GM12801 (cell line): ENCODE results near the gene PDE3A.

Source experiments
- CTCF ChIP-seq: IDR thresholded peaks from one replicate; pipeline ENCODE4 v1.5.1; 2011; ENCODE audit warnings: control low read depth; ENCODE audit not compliant: insufficient read length; ENCODE audit errors: extremely low read depth

PDE3A gene

GRCh38 chr12:20625531-20625930, 257.2 kb downstream of the PDE3A start:
- TF ChIP-seq CTCF: no peak

- TF ChIP-seq CTCF: no peak
Observed at GRCh38 chr12:20627001-20627588, 258.8 kb downstream of the PDE3A start.

GRCh38 chr12:20628226-20628787, 260.0 kb downstream of the PDE3A start:
- no peak for TF ChIP-seq CTCF

GRCh38 chr12:20628999-20629398, 260.7 kb downstream of the PDE3A start:
- no peak for TF ChIP-seq CTCF

GRCh38 chr12:20629414-20630156, 261.2 kb downstream of the PDE3A start:
- TF ChIP-seq CTCF: no peak

- no peak for TF ChIP-seq CTCF
Observed at GRCh38 chr12:20631711-20632110, 263.4 kb downstream of the PDE3A start.

GRCh38 chr12:20641106-20641505, 272.8 kb downstream of the PDE3A start:
- no peak for TF ChIP-seq CTCF
